HG02981 (cell line): ENCODE data around the gene CEP164.

Experiments
- ATAC-seq: cut with Tn5 transposase; IDR thresholded peaks from one replicate; pipeline ENCODE4 v1.9.1; 2021; ENCODE audit warnings: mild to moderate bottlenecking, moderate library complexity; ENCODE audit not compliant: unreplicated experiment

The CEP164 gene

GRCh38 chr11:117356126-117356890, 28.7 kb downstream of the CEP164 start:
- no peak for ATAC-seq

GRCh38 chr11:117361432-117361831, 33.8 kb downstream of the CEP164 start:
- no peak for ATAC-seq

GRCh38 chr11:117366248-117366647, 38.6 kb downstream of the CEP164 start:
- no peak for ATAC-seq

GRCh38 chr11:117366875-117367274, 39.2 kb downstream of the CEP164 start:
- ATAC-seq: no peak

- no peak for ATAC-seq
These were observed 41.9 kb downstream of the CEP164 start for GRCh38 chr11:117369534-117369933.

- ATAC-seq: no peak
These were observed 43.8 kb downstream of the CEP164 start for GRCh38 chr11:117371453-117371852.

- ATAC-seq: no peak
These were observed 46.8 kb downstream of the CEP164 start for GRCh38 chr11:117374316-117375055.

- no peak for ATAC-seq
These were observed 48.3 kb downstream of the CEP164 start for GRCh38 chr11:117375960-117376359.

- ATAC-seq: no peak
These were observed 48.9 kb downstream of the CEP164 start for GRCh38 chr11:117376517-117376916.

- no peak for ATAC-seq
These were observed 51.6 kb downstream of the CEP164 start for GRCh38 chr11:117378976-117379865.

- no peak for ATAC-seq
These were observed 53.0 kb downstream of the CEP164 start for GRCh38 chr11:117380676-117381075.

GRCh38 chr11:117381481-117382387, 54.1 kb downstream of the CEP164 start:
- ATAC-seq: no peak

- ATAC-seq: no peak
These were observed 55.1 kb downstream of the CEP164 start for GRCh38 chr11:117382746-117383145.

GRCh38 chr11:117384045-117384444, 56.4 kb downstream of the CEP164 start:
- ATAC-seq: no peak

GRCh38 chr11:117385471-117385870, 57.8 kb downstream of the CEP164 start:
- no peak for ATAC-seq

- ATAC-seq: no peak
These were observed 58.3 kb downstream of the CEP164 start for GRCh38 chr11:117385906-117386305.

- no peak for ATAC-seq
These were observed 60.5 kb downstream of the CEP164 start for GRCh38 chr11:117387992-117388755.

GRCh38 chr11:117390743-117391142, 63.1 kb downstream of the CEP164 start:
- no peak for ATAC-seq

- no peak for ATAC-seq
These were observed 63.5 kb downstream of the CEP164 start for GRCh38 chr11:117391181-117391580.
